HG03066 (cell line): ENCODE measurements around the gene PTPN13.

Experiments
- ATAC-seq: cut with Tn5 transposase; IDR thresholded peaks from one replicate; pipeline ENCODE4 v1.9.1; 2021; ENCODE audit warnings: low read depth; ENCODE audit not compliant: unreplicated experiment

PTPN13 gene

GRCh38 chr4:86587381-86588140 lies 6.6 kb upstream of the PTPN13 start:
- no peak for ATAC-seq

DNA sequence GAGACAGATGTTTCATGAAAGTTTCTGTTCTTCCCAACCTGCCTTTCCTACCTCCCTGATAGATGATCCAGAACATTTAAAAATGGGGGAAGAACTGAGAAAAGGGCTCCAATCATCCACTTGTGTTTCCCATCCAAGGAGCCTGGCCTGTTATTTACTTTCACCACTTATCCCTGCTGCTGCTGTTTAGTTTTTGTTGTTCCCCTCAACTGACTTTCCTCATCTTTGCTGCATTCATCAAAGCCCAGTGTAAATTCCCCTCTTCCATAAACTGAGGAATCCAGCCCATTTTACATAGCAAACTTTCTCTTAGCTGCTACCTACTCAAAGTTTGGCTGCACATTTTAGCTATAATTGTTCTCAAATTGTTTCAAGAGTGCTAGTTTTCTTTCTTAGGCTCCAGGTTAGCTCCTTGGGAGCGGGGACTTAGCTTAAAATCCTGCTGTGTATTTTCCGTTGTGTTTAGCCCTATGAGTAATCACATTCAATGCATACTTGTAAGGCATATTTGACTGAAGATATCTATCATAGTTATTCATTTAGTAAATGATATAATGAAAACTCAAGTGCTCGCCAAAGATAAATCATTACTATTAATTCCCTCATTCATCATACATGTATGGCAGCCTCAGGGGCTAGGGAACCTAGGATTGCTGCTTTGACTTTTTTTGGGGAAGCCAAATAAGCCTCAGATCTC lies 1.4 kb upstream of the PTPN13 start:
- ATAC-seq, result no peak

- peak; percentile 33 for ATAC-seq
Observed at GRCh38 chr4:86594559-86595425, 677 bp downstream of the PTPN13 start.

GRCh38 chr4:86595426-86595805 lies 1.3 kb downstream of the PTPN13 start:
- no peak for ATAC-seq

GRCh38 chr4:86596807-86597206 lies 2.7 kb downstream of the PTPN13 start:
- ATAC-seq, result no peak

DNA sequence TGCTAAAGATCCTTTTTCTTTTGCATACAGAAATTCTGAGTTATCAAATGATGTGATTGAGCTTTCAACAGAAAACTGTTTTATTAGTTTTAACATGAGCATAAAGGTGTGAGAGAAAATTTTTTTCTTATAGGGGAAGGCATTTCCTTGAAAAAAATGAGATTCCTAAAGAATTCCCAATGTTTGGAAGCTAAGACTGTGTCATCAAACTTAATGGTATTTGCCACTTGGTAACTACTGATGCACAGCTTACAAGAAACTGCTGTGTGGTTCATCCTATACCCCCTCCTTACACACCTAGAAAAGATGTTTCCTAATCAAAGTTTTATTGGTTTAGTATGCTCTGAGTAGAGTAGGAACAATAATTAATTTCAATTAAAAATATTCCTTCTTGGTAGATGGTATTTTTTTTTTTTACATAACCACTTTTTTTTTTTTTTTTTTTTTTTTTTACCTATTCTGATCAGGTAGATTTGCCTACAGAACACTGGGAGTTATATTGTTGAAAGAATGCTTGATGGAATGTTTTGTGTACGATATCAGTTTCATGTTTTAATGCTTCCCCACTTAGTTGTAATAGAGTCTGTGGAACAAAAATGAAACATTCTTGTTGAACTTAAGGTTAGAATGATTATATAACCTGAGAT lies 6.0 kb downstream of the PTPN13 start:
- ATAC-seq, result no peak

GRCh38 chr4:86603311-86603885 lies 9.3 kb downstream of the PTPN13 start:
- ATAC-seq, result no peak

DNA sequence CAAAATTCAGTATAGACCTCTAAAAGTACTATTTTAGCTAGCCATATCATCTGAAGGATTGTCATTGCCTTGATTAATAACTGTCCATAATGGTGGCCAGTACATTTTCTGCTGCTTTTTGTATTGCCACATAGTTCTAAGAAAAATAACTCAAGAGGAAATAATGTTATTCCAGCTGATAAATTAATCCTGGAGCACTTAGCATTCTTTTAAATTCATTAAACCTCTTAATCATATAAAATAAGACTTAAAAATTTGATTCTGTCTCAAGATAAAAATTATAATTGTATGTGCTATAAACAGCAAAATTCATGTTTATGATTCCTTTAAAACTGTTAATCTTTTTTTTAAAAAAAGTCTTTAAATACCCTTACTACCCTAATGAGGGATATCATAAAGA lies 12.7 kb downstream of the PTPN13 start:
- no peak for ATAC-seq

DNA sequence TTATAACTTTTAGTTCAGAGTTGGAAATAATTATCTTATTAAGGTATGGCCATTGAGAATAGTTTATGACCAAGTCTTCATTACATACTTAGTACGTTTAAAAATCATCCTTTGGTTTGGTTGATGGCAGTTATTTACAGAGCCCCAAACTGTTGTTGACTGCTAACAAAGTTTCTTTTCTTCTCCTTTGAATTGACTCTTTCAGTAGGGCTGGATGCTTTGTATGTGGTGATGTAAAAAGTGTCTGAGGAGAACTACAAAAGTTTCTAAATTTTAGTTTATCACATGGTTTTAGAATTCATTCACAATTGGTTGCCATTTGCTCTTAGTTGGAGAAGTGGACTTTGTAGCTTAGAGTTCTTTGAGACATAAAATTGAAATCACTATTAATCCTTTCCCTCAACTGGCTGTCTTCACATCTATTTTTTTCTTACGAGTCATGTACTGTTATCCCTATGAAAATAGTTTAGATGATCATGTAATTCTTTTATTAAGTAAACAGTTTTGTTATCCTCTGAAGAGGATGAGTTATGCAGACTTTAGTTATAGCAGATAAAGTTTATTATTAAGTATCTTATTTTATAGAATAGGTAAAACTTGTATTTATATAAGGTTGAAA lies 14.8 kb downstream of the PTPN13 start:
- no peak for ATAC-seq

- no peak for ATAC-seq
Observed at GRCh38 chr4:86611757-86612156, 17.6 kb downstream of the PTPN13 start.

- ATAC-seq, result no peak
Observed at GRCh38 chr4:86613734-86614133, 19.6 kb downstream of the PTPN13 start.

- ATAC-seq, result no peak
Observed at GRCh38 chr4:86614865-86615264, 20.8 kb downstream of the PTPN13 start.

- ATAC-seq, result no peak
Observed at GRCh38 chr4:86615501-86615900, 21.4 kb downstream of the PTPN13 start.

- ATAC-seq, result no peak
Observed at GRCh38 chr4:86619656-86620055, 25.5 kb downstream of the PTPN13 start.

- no peak for ATAC-seq
Observed at GRCh38 chr4:86621435-86621834, 27.3 kb downstream of the PTPN13 start.

DNA sequence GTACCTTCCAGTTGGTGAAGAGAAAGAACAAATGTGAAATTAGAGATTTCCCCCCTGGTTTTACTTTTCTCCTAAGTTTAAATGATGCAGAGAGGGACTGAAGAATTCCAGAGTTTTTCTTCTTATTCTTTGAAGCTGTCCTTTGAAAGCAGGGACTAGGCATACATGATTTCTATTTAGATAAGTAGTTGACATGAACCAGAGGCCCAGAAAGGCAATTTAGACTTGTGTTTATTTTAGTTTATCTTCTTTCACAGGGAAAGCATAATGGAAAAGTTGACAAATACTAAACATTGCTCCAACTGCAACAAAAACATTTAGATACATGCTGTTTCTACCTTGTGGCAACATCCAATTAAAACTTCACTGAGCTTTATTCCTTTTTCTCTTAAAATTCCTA lies 32.0 kb downstream of the PTPN13 start:
- no peak for ATAC-seq

DNA sequence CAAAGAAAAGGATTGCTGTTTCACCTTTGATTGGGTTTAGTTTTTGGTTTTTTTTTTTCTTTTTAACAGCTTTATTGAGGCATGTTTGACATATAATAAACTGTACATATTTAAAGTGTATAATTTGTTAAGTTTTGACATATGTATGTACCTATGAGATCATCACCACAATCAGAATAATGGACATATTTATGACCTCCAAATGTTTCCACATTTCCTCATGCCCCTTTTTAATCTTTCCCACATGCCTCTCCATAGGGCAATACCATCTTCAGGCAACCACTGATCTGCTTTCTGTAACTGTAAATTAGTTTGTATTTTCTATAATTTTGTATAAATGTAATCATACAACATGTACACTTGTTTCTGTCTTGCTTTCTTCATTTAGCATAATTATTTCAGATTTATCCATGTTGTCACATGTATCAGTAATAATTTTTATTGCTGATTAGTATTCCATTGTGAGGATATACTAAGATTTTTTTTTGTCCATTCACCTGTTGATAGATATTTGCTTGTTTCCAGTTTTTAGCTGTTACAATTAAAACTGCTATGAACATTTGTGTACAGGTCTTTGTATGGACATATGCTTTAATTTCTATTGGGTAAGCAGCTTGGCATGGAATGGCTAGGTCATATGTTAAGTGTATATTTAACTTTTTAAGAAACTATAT lies 33.5 kb downstream of the PTPN13 start:
- no peak for ATAC-seq

- no peak for ATAC-seq
Observed at GRCh38 chr4:86630629-86631028, 36.5 kb downstream of the PTPN13 start.

GRCh38 chr4:86631166-86631565 lies 37.1 kb downstream of the PTPN13 start:
- no peak for ATAC-seq
